HG03196 (cell line): ENCODE data around the gene TNK2.
"Not testable (repeated sequence)": the region's sequence is repeated elsewhere in the genome, so short reads cannot be mapped to it uniquely, and the experiment has no call there.

Experiments
- ATAC-seq: cut with Tn5 transposase; IDR thresholded peaks from one replicate; pipeline ENCODE4 v1.9.1; 2021; ENCODE audit not compliant: unreplicated experiment

TNK2 gene

GRCh38 chr3:195918176-195918575, 9.8 kb upstream of the TNK2 start:
- no peak for ATAC-seq

GRCh38 chr3:195916991-195917390, 8.6 kb upstream of the TNK2 start:
- no peak for ATAC-seq

- ATAC-seq, result no peak
Observed at GRCh38 chr3:195916291-195916690, 7.9 kb upstream of the TNK2 start.

GRCh38 chr3:195914648-195915473, 6.5 kb upstream of the TNK2 start:
- peak; percentile 81 for ATAC-seq

GRCh38 chr3:195914146-195914545, 5.8 kb upstream of the TNK2 start:
- not testable (repeated sequence) for ATAC-seq

- no peak for ATAC-seq
Observed at GRCh38 chr3:195913382-195913781, 5.0 kb upstream of the TNK2 start.

GRCh38 chr3:195911946-195912270, 3.6 kb upstream of the TNK2 start:
- no peak for ATAC-seq

GRCh38 chr3:195911041-195911945, 2.9 kb upstream of the TNK2 start:
- ATAC-seq, result no peak

GRCh38 chr3:195910499-195910845, 2.1 kb upstream of the TNK2 start:
- no peak for ATAC-seq

GRCh38 chr3:195909644-195910498, 1.5 kb upstream of the TNK2 start:
- peak; percentile 26 for ATAC-seq

- peak; percentile 16 for ATAC-seq
Observed at GRCh38 chr3:195908694-195909581, 587 bp upstream of the TNK2 start.

- peak; percentile 3 for ATAC-seq
Observed at GRCh38 chr3:195907684-195907933, 742 bp downstream of the TNK2 start.

- peak; percentile 39 for ATAC-seq
Observed at GRCh38 chr3:195906865-195907683, 1.3 kb downstream of the TNK2 start.

- ATAC-seq, result no peak
Observed at GRCh38 chr3:195905970-195906864, 2.1 kb downstream of the TNK2 start.

- no peak for ATAC-seq
Observed at GRCh38 chr3:195904368-195904767, 4.0 kb downstream of the TNK2 start.

- no peak for ATAC-seq
Observed at GRCh38 chr3:195903950-195904290, 4.4 kb downstream of the TNK2 start.

GRCh38 chr3:195902634-195903033, 5.7 kb downstream of the TNK2 start:
- not testable (repeated sequence) for ATAC-seq

GRCh38 chr3:195901836-195902585, 6.3 kb downstream of the TNK2 start:
- ATAC-seq, result not testable (repeated sequence)
